Activated B cell treated with CpG ODN at 0.5 μM for 24 hours (primary cell): ENCODE measurements around the gene IL17RC. TPM values are rescaled to one million over a fixed set of nuclear protein-coding genes. Genes with fewer than 3 reads are reported as not detected.

Experiments
- ATAC-seq: fragments of 200-7000 bp; cut with Tn5 transposase; one replicate; pipeline ENCODE4 v1.10.0; 2021; ENCODE audit warnings: low read depth, mild to moderate bottlenecking, moderate library complexity
- CTCF ChIA-PET: fragments of 350-600 bp; sonication (Branson Sonifier 250); formaldehyde crosslinking; loops from one replicate; lab custom pipeline; 2021; ENCODE audit warnings: antibody characterized with exemption; lab: Charles Lee
- POLR2A ChIA-PET: fragments of 350-600 bp; sonication (Branson Sonifier 250); formaldehyde crosslinking; loops from one replicate; lab custom pipeline; 2021; ENCODE audit warnings: antibody characterized with exemption; lab: Charles Lee
- DNase-seq: peaks from one replicate; pipeline ENCODE4 v3.0.0; 2022
- H3K27ac Mint-ChIP-seq: one replicate; pipeline ENCODE4 v1.8.0; 2020; ENCODE audit warnings: mixed read lengths
- H3K27me3 Mint-ChIP-seq: one replicate; pipeline ENCODE4 v1.8.0; 2021; ENCODE audit warnings: mixed read lengths
- H3K36me3 Mint-ChIP-seq: one replicate; pipeline ENCODE4 v1.8.0; 2021; ENCODE audit warnings: low read depth, mixed read lengths
- H3K4me1 Mint-ChIP-seq: one replicate; pipeline ENCODE4 v1.8.0; 2021; ENCODE audit warnings: mixed read lengths
- H3K4me3 Mint-ChIP-seq: one replicate; pipeline ENCODE4 v1.8.0; 2020; ENCODE audit warnings: mild to moderate bottlenecking, mixed read lengths
- H3K9me3 Mint-ChIP-seq: one replicate; pipeline ENCODE4 v1.8.0; 2020; ENCODE audit warnings: mixed read lengths
- intact Hi-C: fragments of 100-400 bp; cut with micrococcal nuclease; formaldehyde crosslinking; loops from one replicate; pipeline ENCODE4 v1.15.1; 2024
- total RNA-seq: library from RNA; stranded (reverse); gene quantifications from 2 replicates; pipeline ENCODE4 v1.2.3, GENCODE V29; 2022
- TF ChIP-seq, protein P1 (sequence below): fragments of 200-600 bp; IDR thresholded peaks from one replicate; pipeline ENCODE4 v1.8.0; 2022; ENCODE audit warnings: antibody characterized with exemption, mild to moderate bottlenecking

Gene IL17RC
- total RNA-seq, 1 donor from 2014 or later: 0.11 TPM

DNA sequence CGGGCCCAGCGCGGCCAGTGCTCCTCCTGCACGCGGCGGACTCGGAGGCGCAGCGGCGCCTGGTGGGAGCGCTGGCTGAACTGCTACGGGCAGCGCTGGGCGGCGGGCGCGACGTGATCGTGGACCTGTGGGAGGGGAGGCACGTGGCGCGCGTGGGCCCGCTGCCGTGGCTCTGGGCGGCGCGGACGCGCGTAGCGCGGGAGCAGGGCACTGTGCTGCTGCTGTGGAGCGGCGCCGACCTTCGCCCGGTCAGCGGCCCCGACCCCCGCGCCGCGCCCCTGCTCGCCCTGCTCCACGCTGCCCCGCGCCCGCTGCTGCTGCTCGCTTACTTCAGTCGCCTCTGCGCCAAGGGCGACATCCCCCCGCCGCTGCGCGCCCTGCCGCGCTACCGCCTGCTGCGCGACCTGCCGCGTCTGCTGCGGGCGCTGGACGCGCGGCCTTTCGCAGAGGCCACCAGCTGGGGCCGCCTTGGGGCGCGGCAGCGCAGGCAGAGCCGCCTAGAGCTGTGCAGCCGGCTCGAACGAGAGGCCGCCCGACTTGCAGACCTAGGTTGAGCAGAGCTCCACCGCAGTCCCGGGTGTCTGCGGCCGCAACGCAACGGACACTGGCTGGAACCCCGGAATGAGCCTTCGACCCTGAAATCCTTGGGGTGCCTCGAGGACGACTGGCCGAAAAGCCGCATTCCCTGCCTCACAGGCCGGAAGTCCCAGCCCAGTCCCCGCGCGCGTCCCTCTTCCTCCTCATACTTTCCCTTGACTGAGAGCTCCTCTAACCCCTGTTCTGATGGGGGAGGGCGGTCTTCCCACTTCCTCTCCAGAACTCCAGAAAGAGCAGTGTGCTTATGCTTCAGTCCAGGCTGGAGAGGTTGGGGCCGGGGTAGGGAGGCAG is 1.4 kb upstream of the IL17RC start:
- peak; percentile 61 for ATAC-seq
- peak overlapping the region; percentile 78 for H3K4me3 Mint-ChIP-seq
- intact Hi-C loops: loop anchor here (1.0 to 2.0 kb wide), 2 partner anchors 17 to 25 kb away; partner anchors contain the start of genes CRELD1 and JAGN1
- no peaks in the 10 kb centered on the region for H3K9me3 Mint-ChIP-seq
- H3K36me3 Mint-ChIP-seq: no peaks in the 10 kb centered on the region
- TF ChIP-seq, protein P1, sequence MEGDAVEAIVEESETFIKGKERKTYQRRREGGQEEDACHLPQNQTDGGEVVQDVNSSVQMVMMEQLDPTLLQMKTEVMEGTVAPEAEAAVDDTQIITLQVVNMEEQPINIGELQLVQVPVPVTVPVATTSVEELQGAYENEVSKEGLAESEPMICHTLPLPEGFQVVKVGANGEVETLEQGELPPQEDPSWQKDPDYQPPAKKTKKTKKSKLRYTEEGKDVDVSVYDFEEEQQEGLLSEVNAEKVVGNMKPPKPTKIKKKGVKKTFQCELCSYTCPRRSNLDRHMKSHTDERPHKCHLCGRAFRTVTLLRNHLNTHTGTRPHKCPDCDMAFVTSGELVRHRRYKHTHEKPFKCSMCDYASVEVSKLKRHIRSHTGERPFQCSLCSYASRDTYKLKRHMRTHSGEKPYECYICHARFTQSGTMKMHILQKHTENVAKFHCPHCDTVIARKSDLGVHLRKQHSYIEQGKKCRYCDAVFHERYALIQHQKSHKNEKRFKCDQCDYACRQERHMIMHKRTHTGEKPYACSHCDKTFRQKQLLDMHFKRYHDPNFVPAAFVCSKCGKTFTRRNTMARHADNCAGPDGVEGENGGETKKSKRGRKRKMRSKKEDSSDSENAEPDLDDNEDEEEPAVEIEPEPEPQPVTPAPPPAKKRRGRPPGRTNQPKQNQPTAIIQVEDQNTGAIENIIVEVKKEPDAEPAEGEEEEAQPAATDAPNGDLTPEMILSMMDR: no peak
- H3K27ac Mint-ChIP-seq: no peak overlapping the region
- ChIA-PET CTCF (no interaction called here), POLR2A (interaction anchor here (2.1 to 2.3 kb wide), 2 partner anchors 17 to 25 kb away, joined by 11 to 13 read pairs; partner anchors contain the start of genes CRELD1 and JAGN1)
- DNase-seq: peak; percentile 22
- peaks cover 17% of the 10 kb centered on the region for H3K4me1 Mint-ChIP-seq
- peaks cover 10% of the 10 kb centered on the region for H3K27me3 Mint-ChIP-seq

DNA sequence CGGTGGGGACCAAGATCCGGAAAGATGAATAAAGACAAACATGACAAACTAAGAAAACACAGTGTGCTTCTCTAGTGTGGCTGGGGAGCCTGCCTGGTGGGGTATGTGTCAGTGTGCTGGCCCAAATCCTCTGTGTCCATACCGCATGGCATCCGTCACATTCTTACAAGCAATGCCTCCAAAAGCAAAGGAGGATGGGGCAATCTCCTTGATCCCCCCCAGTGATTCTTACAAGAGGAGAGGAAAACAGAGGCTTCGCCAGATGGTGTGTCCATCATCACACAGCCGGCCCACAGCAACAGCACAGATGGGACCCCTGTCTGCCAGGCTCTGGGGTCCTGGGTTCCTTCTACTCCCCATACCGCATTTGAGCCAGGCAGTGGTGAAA is 558 bp upstream of the IL17RC start:
- CTCF ChIA-PET: no interaction called here
- no peaks in the 10 kb centered on the region for H3K9me3 Mint-ChIP-seq
- TF ChIP-seq, protein P1: no peak
- H3K4me1 Mint-ChIP-seq: peaks cover 17% of the 10 kb centered on the region
- peaks cover 7% of the 10 kb centered on the region for H3K27me3 Mint-ChIP-seq
- intact Hi-C loops: loop anchor here (2.0 kb wide), 1 partner anchor 16 kb away; the partner anchor contains the start of gene CRELD1
- no peaks in the 10 kb centered on the region for H3K36me3 Mint-ChIP-seq
- no peak overlapping the region for H3K27ac Mint-ChIP-seq
- no peak for ATAC-seq
- H3K4me3 Mint-ChIP-seq: peak overlapping the region; percentile 64
- DNase-seq: no peak
- POLR2A ChIA-PET: interaction anchor here (2.1 to 2.3 kb wide), 2 partner anchors 16 to 26 kb away, joined by 11 to 13 read pairs; partner anchors contain the start of genes CRELD1 and JAGN1

DNA sequence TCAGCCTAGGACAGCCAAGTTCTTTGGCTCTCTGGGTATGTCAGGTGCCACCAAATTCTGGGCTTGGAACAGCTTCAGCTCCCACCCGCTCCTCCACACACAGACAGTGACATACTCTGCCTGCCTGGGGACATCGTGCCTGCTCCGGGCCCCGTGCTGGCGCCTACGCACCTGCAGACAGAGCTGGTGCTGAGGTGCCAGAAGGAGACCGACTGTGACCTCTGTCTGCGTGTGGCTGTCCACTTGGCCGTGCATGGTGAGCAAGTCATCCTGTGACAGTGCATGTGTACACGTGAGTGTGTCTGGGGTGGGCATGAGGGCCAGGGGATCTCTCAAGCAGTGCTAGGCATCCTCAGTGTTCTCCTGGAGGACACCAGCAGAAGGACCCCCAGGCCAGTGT is 922 bp downstream of the IL17RC start:
- ChIA-PET CTCF (no interaction called here), POLR2A (interaction anchor here (1.0 kb wide), 1 partner anchor 15 kb away, joined by 3 read pairs; the partner anchor contains the start of gene CRELD1)
- intact Hi-C loops: loop anchor here (2.0 kb wide), 1 partner anchor 15 kb away; the partner anchor contains the start of gene CRELD1
- ATAC-seq (no peak), DNase-seq (no peak)
- Mint-ChIP-seq H3K4me3 (no peak overlapping the region), H3K4me1 (peaks cover 17% of the 10 kb centered on the region), H3K9me3 (no peaks in the 10 kb centered on the region), H3K27ac (no peak overlapping the region), H3K36me3 (no peaks in the 10 kb centered on the region), H3K27me3 (peaks cover 7% of the 10 kb centered on the region)
- TF ChIP-seq, protein P1: no peak

DNA sequence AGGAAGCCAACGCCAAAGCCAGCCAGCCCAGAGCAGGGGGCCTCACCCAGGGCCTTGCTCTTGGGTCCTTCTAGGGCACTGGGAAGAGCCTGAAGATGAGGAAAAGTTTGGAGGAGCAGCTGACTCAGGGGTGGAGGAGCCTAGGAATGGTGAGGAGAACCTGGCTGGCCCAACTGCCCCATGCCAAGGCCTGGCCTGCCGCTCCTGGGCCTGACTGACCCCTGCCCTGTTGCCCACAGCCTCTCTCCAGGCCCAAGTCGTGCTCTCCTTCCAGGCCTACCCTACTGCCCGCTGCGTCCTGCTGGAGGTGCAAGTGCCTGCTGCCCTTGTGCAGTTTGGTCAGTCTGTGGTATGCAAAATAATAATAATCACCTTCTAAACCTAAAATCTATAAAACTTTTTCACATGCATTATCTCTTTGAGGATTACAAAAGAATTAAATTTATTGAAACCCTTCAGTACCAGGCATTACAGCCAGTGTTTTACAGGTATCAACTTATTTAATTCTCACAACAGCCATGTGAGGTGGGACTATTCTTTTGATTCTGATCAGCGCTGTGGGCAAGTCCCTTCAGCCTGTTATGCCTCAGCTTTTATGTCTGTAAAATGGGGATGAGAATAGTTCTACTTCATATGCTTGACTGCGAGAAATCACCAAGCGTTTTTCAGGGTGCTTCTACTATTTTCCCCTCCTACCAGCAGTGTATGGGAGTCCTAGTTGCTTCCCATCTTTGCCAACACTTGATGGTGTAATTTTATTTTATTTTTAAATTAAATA is 1.6 kb downstream of the IL17RC start:
- Mint-ChIP-seq H3K27ac (no peak overlapping the region), H3K4me3 (no peak overlapping the region), H3K27me3 (peaks cover 7% of the 10 kb centered on the region), H3K36me3 (no peaks in the 10 kb centered on the region), H3K4me1 (peaks cover 17% of the 10 kb centered on the region), H3K9me3 (no peaks in the 10 kb centered on the region)
- no peak for DNase-seq
- intact Hi-C loops: no loop called here
- CTCF ChIA-PET: no interaction called here
- no peak for ATAC-seq
- TF ChIP-seq, protein P1: no peak
- POLR2A ChIA-PET: interaction anchor here (1.0 kb wide), 1 partner anchor 15 kb away, joined by 3 read pairs; the partner anchor contains the start of gene CRELD1
